Endothelial cell of umbilical vein (primary cell): ENCODE data around the gene CUX1. TPM values are rescaled to one million over a fixed set of nuclear protein-coding genes. Genes with fewer than 3 reads are reported as not detected.

Experiments
- BruUV-seq: library from RNA; stranded (reverse); fragments of 400-500 nt; replicated peaks from 2 replicates; lab custom pipeline; 2021; lab: Mats Ljungman, UMichigan
- CTCF ChIA-PET: fragments of 300-600, 350-600 bp; sonication (Branson Sonifier 250); formaldehyde crosslinking; loops from one replicate; lab custom pipeline; 2021; ENCODE audit warnings: antibody characterized with exemption, inconsistent platforms; lab: Charles Lee
- POLR2A ChIA-PET: fragments of 300-600, 350-600 bp; sonication (Branson Sonifier 250); formaldehyde crosslinking; loops from one replicate; lab custom pipeline; 2021; ENCODE audit warnings: antibody characterized with exemption, inconsistent platforms; lab: Charles Lee
- DNase-seq: peaks from one replicate; pipeline ENCODE4 v3.0.0-alpha.2; 2011; ENCODE audit warnings: low read depth, low spot score
- FAIRE-seq: peaks from 2 replicates; lab custom pipeline; 2011; peaks lifted over from hg19 to GRCh38; lab: Jason Lieb, UNC
- H2AFZ ChIP-seq: 2 replicates; pipeline ENCODE4 v1.6.0; 2012; ENCODE audit warnings: low read depth, low read length, control low read depth, inconsistent platforms
- H3K27ac ChIP-seq: 2 replicates; pipeline ENCODE4 v1.5.1; 2011; ENCODE audit warnings: low read depth, mild to moderate bottlenecking, control low read depth, low read length, moderate library complexity; ENCODE audit not compliant: insufficient read depth
- H3K27me3 ChIP-seq, 2 experiments: 2 replicates each; pipeline versions ENCODE4 v1.6.0 to v1.6.1; 2011; ENCODE audit warnings: low read length in 2 of 2, mixed read lengths in 1 of 2; ENCODE audit not compliant: control insufficient read depth in 2 of 2, insufficient read depth in 2 of 2
- H3K36me3 ChIP-seq, 2 experiments: 2 replicates in 1 of 2; 3 replicates in 1 of 2; pipeline ENCODE4 v1.5.1; 2011; ENCODE audit warnings: low read length in 2 of 2, mild to moderate bottlenecking in 1 of 2, moderate library complexity in 1 of 2; ENCODE audit not compliant: control insufficient read depth in 2 of 2, insufficient read depth in 2 of 2; ENCODE audit errors: extremely low read depth in 1 of 2
- H3K4me1 ChIP-seq: 3 replicates; pipeline ENCODE4 v1.5.1; 2011; ENCODE audit warnings: mild to moderate bottlenecking, low read length; ENCODE audit not compliant: control insufficient read depth, insufficient read depth; ENCODE audit errors: extremely low read depth
- H3K4me2 ChIP-seq: 2 replicates; pipeline ENCODE4 v1.6.1; 2011; ENCODE audit warnings: low read length, control low read depth, mixed read lengths; ENCODE audit not compliant: insufficient read depth
- H3K4me3 ChIP-seq, 3 experiments: fragments of 200-600 bp in 1 of 3; sonication (generic), shearing (Covaris generic) in 1 of 3; replicated peaks in 1 of 3; 2 replicates each; pipeline ENCODE4 v1.5.1; 2011 to 2016; ENCODE audit warnings: control low read depth in 3 of 3, low read length in 3 of 3, mild to moderate bottlenecking in 2 of 3, inconsistent platforms in 1 of 3, low read depth in 1 of 3, moderate library complexity in 1 of 3; ENCODE audit not compliant: insufficient read depth in 1 of 3
- H3K79me2 ChIP-seq: 2 replicates; pipeline ENCODE4 v1.6.0; 2012; ENCODE audit warnings: low read length, inconsistent platforms; ENCODE audit not compliant: control insufficient read depth, insufficient read depth
- H3K9ac ChIP-seq: replicated peaks from 2 replicates; pipeline ENCODE3; 2011; ENCODE audit warnings: low read length, control low read depth; ENCODE audit not compliant: insufficient read depth; ENCODE audit errors: extremely low read depth
- H3K9me1 ChIP-seq: replicated peaks from 3 replicates; pipeline ENCODE4 v1.6.0; 2011; ENCODE audit warnings: mild to moderate bottlenecking, low read length; ENCODE audit not compliant: control insufficient read depth, insufficient read depth; ENCODE audit errors: extremely low read depth
- H3K9me3 ChIP-seq: replicated peaks from 2 replicates; pipeline ENCODE4 v1.5.1; 2012; ENCODE audit warnings: low read length, inconsistent platforms; ENCODE audit not compliant: control insufficient read depth, insufficient read depth
- H4K20me1 ChIP-seq: replicated peaks from 2 replicates; pipeline ENCODE3; 2011; ENCODE audit warnings: mild to moderate bottlenecking, low read length; ENCODE audit not compliant: control insufficient read depth, insufficient read depth; ENCODE audit errors: extremely low read depth
- EZH2 ChIP-seq: IDR thresholded peaks from 2 replicates; pipeline ENCODE4 v1.6.1; 2012; ENCODE audit warnings: borderline replicate concordance, low read depth, mild to moderate bottlenecking, moderate library complexity, low read length, inconsistent platforms; ENCODE audit not compliant: severe bottlenecking
- FOS ChIP-seq: IDR thresholded peaks from 2 replicates; pipeline ENCODE4 v1.6.1; 2011; ENCODE audit warnings: mild to moderate bottlenecking, low read length, moderate library complexity, borderline replicate concordance; ENCODE audit not compliant: insufficient read depth
- GATA2 ChIP-seq: IDR thresholded peaks from 2 replicates; pipeline ENCODE4 v1.7.0; 2011; ENCODE audit warnings: low read depth, mild to moderate bottlenecking, moderate library complexity, mixed read lengths, low read length; ENCODE audit not compliant: insufficient read length, insufficient read depth
- JUN ChIP-seq: IDR thresholded peaks from 2 replicates; pipeline ENCODE4 v1.6.1; 2011; ENCODE audit warnings: borderline replicate concordance, low read depth; ENCODE audit not compliant: insufficient read length, insufficient read depth
- MAX ChIP-seq: IDR thresholded peaks from 2 replicates; pipeline ENCODE4 v1.6.1; 2011; ENCODE audit not compliant: insufficient read depth, insufficient read length
- MYC ChIP-seq: IDR thresholded peaks from one replicate; pipeline ENCODE4 v1.6.1; 2011; ENCODE audit warnings: mild to moderate bottlenecking, low read depth, low read length
- POLR2A ChIP-seq: IDR thresholded peaks from 2 replicates; pipeline ENCODE4 v1.6.1; 2012; ENCODE audit warnings: low read depth, mild to moderate bottlenecking, control low read depth, low read length
- POLR2AphosphoS5 ChIP-seq: IDR thresholded peaks from 2 replicates; pipeline ENCODE4 v1.6.1; 2012; ENCODE audit warnings: low read depth, mild to moderate bottlenecking, control low read depth, low read length, moderate library complexity; ENCODE audit not compliant: insufficient read depth
- dilution Hi-C: fragments of 300-500 bp; cut with MboI; formaldehyde crosslinking; loops from one replicate; pipeline ENCODE4 v1.15.0; 2019; ENCODE audit warnings: low sequenced_read_pairs; ENCODE audit not compliant: extremely low pct_ligation_motif_present
- intact Hi-C: fragments of 100-400 bp; cut with micrococcal nuclease; formaldehyde crosslinking; loops from one replicate; pipeline ENCODE4 v1.10.0; 2022
- polyA plus RNA-seq, 4 experiments: library from polyadenylated mRNA; depleted of rRNA in 3 of 4; stranded (reverse) in 3 of 4; unstranded in 1 of 4; fragments of >200 nt; gene quantifications; 2 replicates each; pipeline versions ENCODE4 v1.2.1 to v1.2.3, GENCODE V29; 2011 to 2012; ENCODE audit warnings: missing spikeins in 1 of 4
- total RNA-seq: library from RNA; stranded (reverse); gene quantifications from 2 replicates; pipeline ENCODE4 v1.2.3, GENCODE V29; 2021
- TF ChIP-seq, protein P1 (sequence below), 2 donors: IDR thresholded peaks; 1 replicate in 1 of 2; 2 replicates in 1 of 2; pipeline ENCODE4 v1.5.1; 2011; ENCODE audit warnings: low read length in 2 of 2, mild to moderate bottlenecking in 2 of 2, moderate library complexity in 2 of 2, control low read depth in 1 of 2, inconsistent platforms in 1 of 2, low read depth in 1 of 2; ENCODE audit not compliant: insufficient read depth in 1 of 2; ENCODE audit errors: extremely low read depth in 1 of 2

The CUX1 gene
- total and polyA plus RNA-seq, 2 donors (not counting 3 experiments of a cell fraction or from before 2014, with no cell fraction given), result 13.8 to 49.8 TPM

- DNase-seq, result no peak
- POLR2A ChIA-PET, result no interaction called here
These were observed 78.9 kb downstream of the CUX1 start for GRCh38 chr7:101896316-101896715.

DNA sequence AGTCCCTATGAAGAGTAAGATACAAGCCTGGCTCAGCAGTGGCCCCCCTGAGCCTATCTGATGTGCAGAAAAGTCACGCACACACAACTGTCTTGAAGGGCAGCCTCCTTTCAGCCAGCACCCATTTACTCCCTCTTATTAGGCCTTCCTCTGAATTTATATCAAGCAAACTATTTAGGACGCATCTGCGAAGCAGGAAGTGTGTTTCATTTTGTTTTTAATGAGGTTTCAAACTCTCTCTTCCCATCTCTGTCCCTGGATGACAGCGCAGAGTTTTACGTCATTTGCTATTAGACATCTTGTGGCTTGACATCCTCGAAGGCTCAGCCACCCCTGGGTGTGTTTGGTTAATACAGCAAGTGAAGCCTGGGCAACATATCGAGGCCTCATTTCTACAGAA lies 79.5 kb downstream of the CUX1 start:
- Histone ChIP-seq H3K9me1 (no peaks in the 10 kb centered on the region), H3K9me3 (no peaks in the 10 kb centered on the region), H3K27me3 (no peaks in the 10 kb centered on the region), H3K27ac (no peak overlapping the region), H3K36me3 (no peaks in the 10 kb centered on the region), H3K4me3 (no peak overlapping the region), H3K9ac (no peak overlapping the region), H3K4me2 (no peak overlapping the region), H4K20me1 (peaks cover 2% of the 10 kb centered on the region), H3K79me2 (peaks cover 3% of the 10 kb centered on the region), H2AFZ (no peak overlapping the region), H3K4me1 (peaks cover 3% of the 10 kb centered on the region)
- FAIRE-seq (no peak), DNase-seq (no peak)
- ChIA-PET POLR2A (no interaction called here), CTCF (interaction anchor here (1.3 kb wide), 1 partner anchor 108 kb away, joined by 3 read pairs; no protein-coding TSS in a partner anchor)
- BruUV-seq, result no TSS peak
- dilution Hi-C loops, result no loop called here
- TF ChIP-seq POLR2AphosphoS5 (no peak), GATA2 (no peak), POLR2A (no peak), JUN (no peak), MAX (no peak), MYC (no peak), EZH2 (no peak), FOS (no peak)
- TF ChIP-seq, protein P1, sequence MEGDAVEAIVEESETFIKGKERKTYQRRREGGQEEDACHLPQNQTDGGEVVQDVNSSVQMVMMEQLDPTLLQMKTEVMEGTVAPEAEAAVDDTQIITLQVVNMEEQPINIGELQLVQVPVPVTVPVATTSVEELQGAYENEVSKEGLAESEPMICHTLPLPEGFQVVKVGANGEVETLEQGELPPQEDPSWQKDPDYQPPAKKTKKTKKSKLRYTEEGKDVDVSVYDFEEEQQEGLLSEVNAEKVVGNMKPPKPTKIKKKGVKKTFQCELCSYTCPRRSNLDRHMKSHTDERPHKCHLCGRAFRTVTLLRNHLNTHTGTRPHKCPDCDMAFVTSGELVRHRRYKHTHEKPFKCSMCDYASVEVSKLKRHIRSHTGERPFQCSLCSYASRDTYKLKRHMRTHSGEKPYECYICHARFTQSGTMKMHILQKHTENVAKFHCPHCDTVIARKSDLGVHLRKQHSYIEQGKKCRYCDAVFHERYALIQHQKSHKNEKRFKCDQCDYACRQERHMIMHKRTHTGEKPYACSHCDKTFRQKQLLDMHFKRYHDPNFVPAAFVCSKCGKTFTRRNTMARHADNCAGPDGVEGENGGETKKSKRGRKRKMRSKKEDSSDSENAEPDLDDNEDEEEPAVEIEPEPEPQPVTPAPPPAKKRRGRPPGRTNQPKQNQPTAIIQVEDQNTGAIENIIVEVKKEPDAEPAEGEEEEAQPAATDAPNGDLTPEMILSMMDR (IDR thresholded peaks at IDR 0.05; ENCODE audit: extremely low read depth in 1 of 2, insufficient read depth in 1 of 2, low read depth in 1 of 2, low read length in 2 of 2), result no peak
- intact Hi-C loops, result no loop called here

More at GRCh38 chr7:101896316-101896715, 78.9 kb downstream of the CUX1 start:
- no peak overlapping the region for H3K27ac ChIP-seq
- no peaks in the 10 kb centered on the region for H3K9me1 ChIP-seq
- H3K27me3 ChIP-seq, result no peaks in the 10 kb centered on the region
- H3K9ac ChIP-seq, result no peak overlapping the region
- H3K4me1 ChIP-seq, result no peaks in the 10 kb centered on the region
- H3K4me2 ChIP-seq, result no peak overlapping the region
- no peaks in the 10 kb centered on the region for H3K36me3 ChIP-seq
- FAIRE-seq, result no peak
- no peak overlapping the region for H2AFZ ChIP-seq
- CTCF ChIA-PET, result no interaction called here
- TF ChIP-seq MAX (no peak), POLR2AphosphoS5 (no peak), JUN (no peak), MYC (no peak), FOS (no peak), GATA2 (no peak)
- H3K4me3 ChIP-seq, result no peak overlapping the region
- no TSS peak for BruUV-seq
- intact Hi-C loops, result no loop called here
- H3K79me2 ChIP-seq, result peaks cover 3% of the 10 kb centered on the region
- peaks cover 2% of the 10 kb centered on the region for H4K20me1 ChIP-seq
- no peaks in the 10 kb centered on the region for H3K9me3 ChIP-seq
- dilution Hi-C loops, result no loop called here
